ENCODE data around the gene TTLL12. TPM values are rescaled to one million over a fixed set of nuclear protein-coding genes. Genes with fewer than 3 reads are reported as not detected.

TTLL12 gene
- total RNA-seq, 4 donors from 2014 or later: 20.0 to 35.2 (median 28.6) TPM

DNA sequence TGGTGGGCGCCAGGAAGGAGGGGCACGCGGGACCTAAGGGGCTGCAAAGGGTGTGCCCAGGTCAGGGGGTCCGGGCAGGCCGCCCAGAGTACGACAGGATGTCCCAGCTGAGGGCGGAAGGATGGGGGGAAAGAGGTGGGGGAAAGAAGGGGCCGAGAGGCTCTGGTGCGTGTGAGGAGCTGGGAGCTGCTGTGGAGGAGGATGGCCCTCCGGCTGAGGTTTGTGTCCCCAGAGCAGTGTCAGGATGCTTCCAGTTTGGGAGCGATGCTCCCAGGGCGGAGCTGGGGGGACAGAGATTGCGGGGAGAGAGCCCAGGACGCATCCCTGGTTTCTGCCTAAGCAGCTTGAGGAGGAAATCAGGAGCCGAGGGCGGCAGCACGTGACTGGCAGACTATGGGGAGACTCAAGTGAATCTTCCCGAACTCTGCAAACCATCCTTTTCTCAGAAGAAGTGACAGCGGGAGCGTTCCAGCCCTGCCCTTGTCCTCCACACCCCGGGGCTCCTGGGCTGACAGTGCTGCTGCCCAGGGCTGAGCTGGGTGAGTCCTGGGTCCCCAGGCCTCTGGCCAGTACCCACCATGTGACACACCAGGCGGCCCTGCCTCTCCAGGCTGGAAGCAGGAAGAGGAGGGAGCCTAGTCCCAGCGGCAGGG, 19.7 kb upstream of the TTLL12 start:
- Histone ChIP-seq H3K9me3 (no peaks in the 10 kb centered on the region), H3K27ac (no peak overlapping the region), H3K36me3 (no peaks in the 10 kb centered on the region), H3K27me3 (no peaks in the 10 kb centered on the region), H3K4me3 (replicated peaks in 1 of 3) (no peak overlapping the region), H3K4me1 (no peaks in the 10 kb centered on the region)
- WGBS, 2 donors: 71 to 72% methylated on average over 19 to 22 of the region's 23 CpGs
- intact Hi-C loops (cut with DNase I): no loop called here
- TF ChIP-seq, protein P1, sequence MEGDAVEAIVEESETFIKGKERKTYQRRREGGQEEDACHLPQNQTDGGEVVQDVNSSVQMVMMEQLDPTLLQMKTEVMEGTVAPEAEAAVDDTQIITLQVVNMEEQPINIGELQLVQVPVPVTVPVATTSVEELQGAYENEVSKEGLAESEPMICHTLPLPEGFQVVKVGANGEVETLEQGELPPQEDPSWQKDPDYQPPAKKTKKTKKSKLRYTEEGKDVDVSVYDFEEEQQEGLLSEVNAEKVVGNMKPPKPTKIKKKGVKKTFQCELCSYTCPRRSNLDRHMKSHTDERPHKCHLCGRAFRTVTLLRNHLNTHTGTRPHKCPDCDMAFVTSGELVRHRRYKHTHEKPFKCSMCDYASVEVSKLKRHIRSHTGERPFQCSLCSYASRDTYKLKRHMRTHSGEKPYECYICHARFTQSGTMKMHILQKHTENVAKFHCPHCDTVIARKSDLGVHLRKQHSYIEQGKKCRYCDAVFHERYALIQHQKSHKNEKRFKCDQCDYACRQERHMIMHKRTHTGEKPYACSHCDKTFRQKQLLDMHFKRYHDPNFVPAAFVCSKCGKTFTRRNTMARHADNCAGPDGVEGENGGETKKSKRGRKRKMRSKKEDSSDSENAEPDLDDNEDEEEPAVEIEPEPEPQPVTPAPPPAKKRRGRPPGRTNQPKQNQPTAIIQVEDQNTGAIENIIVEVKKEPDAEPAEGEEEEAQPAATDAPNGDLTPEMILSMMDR (IDR thresholded peaks at IDR 0.05): no peak
- no peak for TF ChIP-seq POLR2A (IDR thresholded peaks at IDR 0.05)
- DNase-seq: no peak

DNA sequence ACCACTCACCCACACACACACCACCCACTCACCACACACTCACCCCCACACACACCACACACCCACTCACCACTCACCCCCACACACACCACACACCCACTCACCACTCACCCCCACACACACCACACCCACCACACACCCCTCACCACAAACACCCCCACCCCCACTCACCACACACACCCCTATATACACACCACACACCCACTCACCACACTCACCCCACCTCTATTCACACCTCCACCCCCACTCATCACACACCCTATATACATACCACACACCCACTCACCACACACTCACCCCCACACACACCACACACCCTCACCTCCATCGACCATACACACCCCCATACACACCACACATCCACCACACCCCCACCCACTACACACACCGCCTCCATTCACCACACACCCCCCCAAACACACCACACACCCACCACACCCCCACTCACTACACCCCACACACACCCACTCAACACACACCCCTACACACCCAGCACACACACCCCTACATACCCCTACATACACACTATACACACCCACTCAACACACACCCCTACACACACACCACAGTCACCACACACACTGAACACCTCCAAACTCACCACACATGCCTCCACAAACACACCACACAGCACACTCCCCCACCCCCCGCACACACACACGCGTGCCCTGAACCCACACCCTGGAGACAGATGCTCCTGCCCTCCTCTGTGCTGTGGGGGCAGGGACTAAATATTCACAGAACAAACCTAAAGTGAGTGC, 19.0 kb upstream of the TTLL12 start:
- Histone ChIP-seq H3K27ac (no peak overlapping the region), H3K4me3 (replicated peaks in 1 of 3) (no peak overlapping the region), H3K36me3 (no peaks in the 10 kb centered on the region), H3K27me3 (no peaks in the 10 kb centered on the region), H3K4me1 (no peaks in the 10 kb centered on the region), H3K9me3 (no peaks in the 10 kb centered on the region)
- intact Hi-C loops (cut with DNase I): no loop called here
- no peak for DNase-seq
- WGBS, 2 donors: 72 to 85% methylated on average over 5 of the region's 5 CpGs
- TF ChIP-seq, protein P1 (IDR thresholded peaks at IDR 0.05): no peak
- no peak for TF ChIP-seq POLR2A (IDR thresholded peaks at IDR 0.05)

DNA sequence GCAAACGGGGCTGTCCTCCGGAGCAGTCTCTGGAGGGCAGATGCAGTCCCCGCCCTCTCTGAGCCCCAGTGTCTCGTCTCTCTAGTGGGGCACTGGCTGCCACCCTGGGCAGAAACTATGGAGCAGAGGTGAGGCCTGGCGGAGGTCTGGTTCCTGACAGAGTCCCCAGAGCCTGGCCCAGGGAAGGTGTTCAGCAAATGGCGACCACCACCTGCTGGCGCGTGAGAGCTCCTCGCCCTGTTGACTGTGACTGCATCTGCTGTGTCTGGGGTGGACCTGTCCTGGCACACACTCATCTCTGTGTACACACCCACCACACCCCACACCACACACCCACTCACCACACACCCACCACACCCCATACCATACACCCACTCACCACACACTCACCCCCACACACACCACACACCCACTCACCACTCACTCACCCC, 18.3 kb upstream of the TTLL12 start:
- TF ChIP-seq POLR2A (IDR thresholded peaks at IDR 0.05): no peak
- TF ChIP-seq, protein P1 (IDR thresholded peaks at IDR 0.05): no peak
- H3K36me3 ChIP-seq: no peaks in the 10 kb centered on the region
- no peak overlapping the region for H3K4me3 ChIP-seq (replicated peaks in 1 of 3)
- no peaks in the 10 kb centered on the region for H3K9me3 ChIP-seq
- no peak overlapping the region for H3K27ac ChIP-seq
- WGBS, 2 donors: 94 to 98% methylated on average over 4 to 5 of the region's 9 CpGs
- DNase-seq: no peak
- intact Hi-C loops (cut with DNase I): no loop called here
- H3K27me3 ChIP-seq: no peaks in the 10 kb centered on the region
- H3K4me1 ChIP-seq: no peaks in the 10 kb centered on the region

DNA sequence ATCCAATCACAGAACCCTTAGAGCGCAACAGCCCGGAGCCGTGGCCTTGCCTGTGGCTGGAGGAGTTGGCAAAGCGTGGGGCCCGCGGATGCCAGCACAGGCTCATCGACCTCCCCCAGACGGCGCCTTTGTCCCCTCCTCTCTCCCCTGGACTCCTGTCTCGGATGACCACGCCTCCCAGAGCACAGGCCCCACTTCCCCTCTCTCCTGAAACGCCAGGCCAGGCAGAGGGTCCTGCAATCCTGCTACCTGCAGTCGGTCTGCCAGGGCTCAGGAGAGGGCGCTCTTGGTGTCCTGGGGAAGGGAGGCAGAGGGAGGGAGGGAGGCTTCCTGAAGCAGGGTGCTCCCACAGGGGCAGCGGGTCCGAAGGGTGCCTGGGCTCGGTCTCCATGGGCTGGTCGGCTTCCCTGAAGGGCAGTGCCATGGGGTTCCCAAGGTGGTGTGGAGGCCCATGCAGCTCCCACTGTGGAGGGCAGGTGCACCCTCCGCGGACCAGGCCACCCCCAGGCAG, 16.6 kb upstream of the TTLL12 start:
- Histone ChIP-seq H3K27me3 (no peaks in the 10 kb centered on the region), H3K36me3 (no peaks in the 10 kb centered on the region), H3K9me3 (no peaks in the 10 kb centered on the region), H3K27ac (no peak overlapping the region), H3K4me1 (no peaks in the 10 kb centered on the region), H3K4me3 (replicated peaks in 1 of 3) (no peak overlapping the region)
- no peak for TF ChIP-seq POLR2A (IDR thresholded peaks at IDR 0.05)
- TF ChIP-seq, protein P1 (IDR thresholded peaks at IDR 0.05): no peak
- DNase-seq: peak; percentile 58 to 68
- intact Hi-C loops (cut with DNase I): no loop called here
- WGBS, 2 donors: 58 to 60% methylated on average over 13 to 19 of the region's 20 CpGs
